Activated CD8-positive, alpha-beta memory T cell treated with anti-CD3 and anti-CD28 coated beads, Interleukin-2, amount 50 U/mL, for 48 hours (primary cell): Measurements from ENCODE around the gene PKLR.
"Not testable (repeated sequence)": the region's sequence is repeated elsewhere in the genome, so short reads cannot be mapped to it uniquely, and the experiment has no call there.

ENCODE experiments used
- DNase-seq: peaks from one replicate; pipeline ENCODE4 v3.0.0-alpha.2; 2020

PKLR gene

GRCh38 chr1:155316922-155317321 lies 15.7 kb upstream of the PKLR start:
- no peak for DNase-seq

- no peak for DNase-seq
Observed at GRCh38 chr1:155313261-155313660, 12.0 kb upstream of the PKLR start.

- no peak for DNase-seq
Observed at GRCh38 chr1:155309423-155310021, 8.3 kb upstream of the PKLR start.

DNA sequence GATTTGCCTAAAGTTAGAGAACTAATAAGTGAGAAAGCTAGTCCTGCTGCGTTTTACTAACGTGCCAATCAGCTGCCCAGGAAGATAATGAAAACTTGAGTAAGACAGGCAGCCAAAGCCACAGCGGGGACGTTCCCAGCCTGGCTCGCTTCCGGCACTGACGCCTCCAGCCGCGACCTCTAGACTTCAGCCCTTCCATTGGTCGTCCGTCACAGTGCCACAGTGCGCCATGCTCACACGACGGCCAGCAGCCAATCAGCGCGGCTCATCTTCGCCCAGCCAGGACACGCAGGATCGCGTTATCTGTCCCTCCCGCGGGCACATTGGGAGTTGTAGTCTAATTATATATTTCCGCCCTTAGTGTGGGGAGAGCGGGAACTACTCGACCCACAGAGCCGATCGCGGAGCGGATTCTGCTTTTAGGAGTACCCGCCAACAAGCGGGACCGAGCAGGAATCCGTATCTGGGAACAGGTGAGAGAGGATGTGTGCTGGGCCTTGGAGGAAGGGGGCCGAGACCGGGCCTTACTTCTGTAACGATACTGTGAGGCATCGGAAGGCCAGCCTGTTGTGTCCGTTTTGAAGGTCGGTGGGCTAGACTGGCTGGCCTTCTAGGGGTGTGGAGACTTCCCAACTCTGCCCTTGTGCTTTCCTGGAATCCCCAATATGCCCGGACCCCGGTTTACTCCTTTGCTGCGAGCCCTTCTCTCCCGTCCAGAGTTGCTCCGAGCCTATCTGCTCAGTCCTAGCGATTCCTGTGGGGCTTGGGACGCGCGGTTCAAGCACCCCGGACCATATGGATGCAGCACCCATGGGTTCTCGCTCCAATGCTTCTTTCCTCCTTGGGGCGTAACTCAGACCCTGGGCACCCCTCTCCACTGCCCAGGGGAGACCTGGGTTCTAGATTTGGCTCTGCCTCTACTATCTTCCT lies 7.5 kb upstream of the PKLR start, which contains the start of gene FDPS:
FDPS (plus strand) TSS at position 374 of the 930 bp plus-strand sequence. CDS start 924 bp downstream, outside the sequence.
- peak; percentile 95 for DNase-seq

- DNase-seq, result no peak
Observed at GRCh38 chr1:155307247-155307740, 6.1 kb upstream of the PKLR start.

DNA sequence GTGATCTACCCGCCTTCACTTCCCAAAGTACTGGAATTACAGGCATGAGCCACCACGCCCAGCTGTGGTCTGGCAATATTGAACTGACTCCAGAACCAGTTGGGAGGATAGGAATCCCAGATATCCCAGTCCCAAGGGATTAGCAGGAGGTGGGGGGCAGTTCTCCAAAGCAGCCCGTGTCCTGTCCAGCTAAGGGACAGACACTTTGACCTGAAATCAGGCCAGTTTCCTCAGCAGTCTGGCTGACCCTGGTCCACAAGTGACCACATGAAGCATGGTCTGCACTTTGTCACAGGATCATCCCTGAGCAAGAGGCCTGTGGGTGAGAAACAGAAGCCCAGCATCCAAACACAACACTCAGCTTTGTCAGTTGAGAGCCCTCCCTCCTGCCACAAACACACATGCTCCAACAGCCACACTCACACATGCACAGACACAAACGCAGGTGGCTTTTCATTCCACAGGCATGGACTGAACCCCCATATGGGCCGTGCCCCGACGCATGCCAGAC lies 4.7 kb upstream of the PKLR start:
- no peak for DNase-seq

GRCh38 chr1:155304558-155305063 lies 3.4 kb upstream of the PKLR start:
- DNase-seq, result no peak

DNA sequence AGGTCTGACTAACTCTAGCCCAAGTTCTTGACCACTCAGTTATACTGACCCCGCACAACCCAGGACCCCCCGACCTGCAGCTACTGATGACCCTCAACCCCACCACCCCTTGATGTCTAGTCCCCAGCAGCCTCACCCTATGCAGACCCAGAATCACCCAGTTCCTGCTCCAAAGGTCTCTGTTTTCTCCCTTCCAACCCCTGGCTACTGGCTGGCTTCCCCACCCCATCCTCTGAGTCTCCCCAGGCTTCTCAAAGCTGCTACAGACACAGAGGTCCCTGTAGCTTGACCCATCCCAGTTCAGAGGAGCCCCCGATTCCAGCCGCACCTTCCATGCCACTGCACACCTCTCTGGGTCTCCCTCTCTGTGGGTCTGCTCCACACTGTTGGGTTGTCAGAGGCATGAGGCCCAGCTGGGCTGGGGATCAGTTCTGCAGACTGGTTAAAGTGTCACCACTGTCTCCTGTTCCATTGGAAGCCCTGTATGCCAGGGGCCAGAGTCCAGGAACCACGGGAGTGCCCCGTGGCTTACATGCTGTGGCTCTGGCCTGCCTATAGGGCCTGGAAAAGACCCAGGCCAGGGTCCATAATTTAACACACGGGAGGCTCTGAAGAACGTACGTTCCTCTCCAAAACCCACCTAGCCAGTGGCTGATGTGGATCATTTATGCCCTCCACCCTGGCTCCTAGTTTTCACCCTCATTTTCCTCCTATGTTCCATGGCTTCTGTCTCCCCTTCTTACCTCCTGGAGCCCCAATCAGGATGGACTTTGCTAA lies 497 bp downstream of the PKLR start:
- DNase-seq, result no peak

DNA sequence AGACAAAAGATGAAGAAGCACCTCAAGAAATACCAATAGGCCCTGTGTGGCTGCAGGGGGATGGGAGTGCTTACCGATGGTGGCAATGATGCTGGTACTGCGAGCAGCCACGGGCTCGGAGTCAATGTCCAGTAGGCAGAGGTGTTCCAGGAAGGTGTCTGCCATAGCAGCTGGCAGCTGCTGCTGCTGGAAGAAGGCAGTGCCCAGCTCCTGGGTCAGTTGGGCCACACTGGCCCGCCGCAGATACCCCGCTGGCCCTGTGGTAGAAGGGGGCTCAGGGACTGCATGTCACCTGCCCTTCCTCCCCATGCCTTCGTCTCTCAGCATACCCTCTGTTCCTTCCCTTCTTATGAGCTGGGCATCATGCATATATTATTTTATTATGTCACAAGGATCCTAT lies 1.2 kb downstream of the PKLR start:
- DNase-seq, result no peak

DNA sequence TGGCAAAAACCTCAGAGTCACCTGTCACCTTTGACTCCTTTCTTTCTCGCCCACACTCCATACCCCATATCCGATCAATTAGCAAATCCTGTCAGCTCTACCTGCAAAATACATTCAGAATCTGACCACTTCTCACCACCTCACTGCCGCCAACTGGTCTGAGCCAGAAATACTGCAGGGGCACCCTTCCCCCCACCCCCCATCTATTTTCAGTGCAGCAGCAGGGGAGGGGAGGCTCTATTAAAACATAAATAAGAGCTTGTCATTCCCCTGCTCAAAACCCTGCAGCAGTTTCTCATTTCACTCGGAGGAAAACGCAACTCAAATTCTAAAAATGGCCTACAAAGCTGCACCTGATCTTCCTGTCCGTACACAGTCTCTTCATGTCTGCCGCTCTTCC lies 3.9 kb downstream of the PKLR start:
- DNase-seq, result no peak

DNA sequence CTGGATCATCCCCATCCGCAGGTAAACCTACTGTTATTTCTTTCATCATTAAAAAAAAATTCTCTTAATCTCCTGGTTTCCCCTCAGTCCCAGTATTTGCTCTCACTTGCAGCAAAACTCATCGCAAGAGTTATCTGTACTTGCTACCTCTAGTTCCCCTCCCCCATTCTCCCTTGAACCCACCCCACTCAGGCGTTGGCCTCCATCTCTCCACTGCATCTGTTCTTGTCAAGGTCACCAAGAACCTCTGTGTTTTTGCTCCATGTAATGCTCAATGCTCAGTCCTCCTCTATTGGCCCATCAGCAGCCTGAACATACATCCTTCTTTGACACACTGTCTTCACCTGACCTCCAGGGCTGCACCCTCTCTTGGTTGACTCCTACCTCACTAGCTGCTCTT lies 4.6 kb downstream of the PKLR start:
- DNase-seq, result no peak

- DNase-seq, result no peak
Observed at GRCh38 chr1:155295942-155296267, 5.3 kb downstream of the PKLR start.

- no peak for DNase-seq
Observed at GRCh38 chr1:155295183-155295941, 5.9 kb downstream of the PKLR start.

DNA sequence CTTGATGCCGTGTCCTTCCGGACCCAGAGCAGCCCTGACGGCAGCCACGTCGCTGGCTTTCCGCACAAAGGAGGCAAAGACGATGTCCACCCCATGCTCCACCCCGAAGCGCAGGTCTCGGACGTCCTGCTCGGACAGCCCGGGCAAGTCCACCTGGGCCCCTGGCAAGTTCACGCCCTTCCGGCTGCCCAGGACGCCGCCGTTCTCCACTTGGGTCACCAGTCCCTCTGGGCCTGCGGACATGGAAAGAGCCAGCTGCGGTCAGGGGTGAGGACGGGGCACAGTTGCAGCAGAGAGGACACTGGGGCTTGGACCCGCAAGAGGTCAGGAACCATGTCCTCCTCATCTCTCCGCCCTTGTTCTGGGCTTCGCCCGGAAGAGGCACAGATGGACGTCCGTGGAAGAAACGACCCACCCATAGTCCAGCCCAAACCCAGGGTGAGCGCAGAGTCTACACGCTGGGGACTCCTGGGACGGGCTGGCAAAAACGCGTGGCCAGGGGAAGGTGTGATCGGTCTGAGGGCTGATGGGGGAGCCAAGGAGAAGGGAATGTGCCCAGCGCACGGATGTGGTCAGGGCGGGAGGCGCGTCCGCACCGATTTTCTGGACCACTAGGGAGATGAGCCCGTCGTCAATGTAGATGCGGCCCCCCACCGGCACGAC lies 6.6 kb downstream of the PKLR start:
- DNase-seq, result no peak

DNA sequence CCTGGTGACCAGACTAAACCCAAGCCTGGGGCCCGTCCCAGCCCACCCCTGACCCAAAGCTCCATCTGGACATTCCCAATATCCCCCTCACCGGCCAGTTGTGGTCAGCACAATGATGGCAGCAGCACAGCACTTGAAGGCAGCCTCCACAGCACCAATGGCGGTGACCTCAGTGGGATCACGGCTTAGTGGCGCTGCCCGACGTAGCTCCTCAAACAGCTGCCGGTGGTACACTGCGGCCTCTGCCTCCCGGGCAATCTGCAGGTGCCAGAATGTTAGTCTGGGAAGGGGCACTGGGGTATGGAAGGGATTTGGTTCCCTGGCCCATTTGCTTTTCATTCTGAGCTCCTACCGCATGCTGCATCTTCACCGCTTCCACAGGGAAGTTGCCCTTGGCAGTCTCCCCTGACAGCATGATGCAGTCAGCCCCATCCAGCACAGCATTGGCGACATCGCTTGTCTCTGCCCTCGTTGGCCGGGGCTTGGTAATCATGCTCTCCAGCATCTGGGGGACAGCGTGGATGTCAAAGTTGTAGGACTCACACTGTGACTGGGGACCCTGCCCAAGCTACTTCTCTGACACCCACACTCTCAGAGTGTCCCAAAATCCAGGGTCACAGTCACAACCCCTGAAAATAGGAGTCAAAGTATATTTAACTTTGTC lies 8.0 kb downstream of the PKLR start:
- no peak for DNase-seq

GRCh38 chr1:155291006-155291405 lies 10.2 kb downstream of the PKLR start:
- DNase-seq, result not testable (repeated sequence)

- no peak for DNase-seq
Observed at GRCh38 chr1:155287987-155288543, 13.2 kb downstream of the PKLR start.

DNA sequence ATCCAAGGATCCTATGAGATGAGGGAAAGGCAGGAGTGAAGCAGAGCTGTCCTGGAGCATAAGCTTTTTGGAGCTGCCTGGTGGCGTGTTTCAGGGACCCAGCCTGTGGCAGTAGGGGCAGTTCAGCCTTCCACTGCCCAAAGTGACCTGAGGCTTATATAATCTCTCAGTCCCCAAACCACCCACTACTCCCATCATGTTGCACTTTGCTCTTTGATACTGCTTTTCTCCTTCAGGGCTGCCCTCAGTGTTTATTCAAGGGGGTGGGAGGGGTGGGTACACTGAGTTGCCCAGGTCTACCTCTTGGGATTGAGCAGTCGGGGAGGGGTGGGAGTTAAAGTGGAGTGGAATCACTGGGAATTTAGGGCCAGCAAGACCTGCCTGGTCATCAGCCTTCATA lies 14.7 kb downstream of the PKLR start:
- DNase-seq, result no peak

- DNase-seq, result no peak
Observed at GRCh38 chr1:155285631-155286044, 15.6 kb downstream of the PKLR start.

DNA sequence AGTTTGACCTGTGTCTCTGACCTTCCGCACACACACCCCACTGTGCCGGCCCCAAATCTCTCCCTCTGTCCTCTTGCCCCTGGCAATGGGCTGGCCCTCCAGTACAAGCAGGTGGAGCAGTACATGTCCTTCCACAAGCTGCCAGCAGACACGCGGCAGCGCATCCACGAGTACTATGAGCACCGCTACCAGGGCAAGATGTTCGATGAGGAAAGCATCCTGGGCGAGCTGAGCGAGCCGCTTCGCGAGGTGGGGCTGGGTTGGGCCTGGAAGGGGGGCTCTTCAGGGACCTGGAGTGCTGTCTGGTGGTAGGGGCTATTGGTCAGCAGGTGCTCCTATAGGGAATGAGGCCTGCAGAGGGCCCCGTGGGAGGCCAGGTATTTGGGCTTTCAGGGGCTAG lies 16.2 kb downstream of the PKLR start:
- no peak for DNase-seq

GRCh38 chr1:155284476-155284875 lies 16.8 kb downstream of the PKLR start:
- DNase-seq, result no peak
